Measurements from ENCODE around the gene WSCD2. TPM values are rescaled to one million over a fixed set of nuclear protein-coding genes. Genes with fewer than 3 reads are reported as not detected.

The WSCD2 gene
- polyA plus RNA-seq, 3 donors, result not detected

- H2AFZ ChIP-seq (ENCODE audit: insufficient read depth, low read depth, low read length, poor library complexity, severe bottlenecking), result no peak overlapping the region
- H3K36me3 Mint-ChIP-seq, result no peaks in the 10 kb centered on the region
- no peak overlapping the region for H3K4me2 ChIP-seq (replicated peaks; ENCODE audit: extremely low read depth, low read length, poor library complexity, severe bottlenecking)
- H3K27me3 Mint-ChIP-seq (ENCODE audit: low read depth in 3 of 3), result peaks cover 6 to 13% (median 8%) of the 10 kb centered on the region in 3 donors
- no peaks in the 10 kb centered on the region for H3K4me1 ChIP-seq (ENCODE audit: control insufficient read depth in 1 of 2, insufficient read depth in 2 of 2, low read length in 2 of 2)
- H4K20me1 ChIP-seq (ENCODE audit: insufficient read depth, low read length), result no peaks in the 10 kb centered on the region
- no peak overlapping the region for H3K27ac Mint-ChIP-seq
- H3K9me3 ChIP-seq (replicated peaks in 1 of 2; ENCODE audit: control insufficient read depth in 1 of 2, insufficient read depth in 1 of 2, low read length in 2 of 2), result no peaks in the 10 kb centered on the region
- no peak for DNase-seq
- H3K79me2 ChIP-seq (ENCODE audit: insufficient read depth, low read length), result no peaks in the 10 kb centered on the region
- H3K4me3 Mint-ChIP-seq, result no peak overlapping the region
- WGBS (ENCODE audit: insufficient coverage), result no CpG with 5 or more reads among the region's 8 CpGs
- intact Hi-C loops (cut with micrococcal nuclease), result no loop called here
- no peaks in the 10 kb centered on the region for H3K9me3 Mint-ChIP-seq
- H3K36me3 ChIP-seq (replicated peaks in 1 of 2; ENCODE audit: control insufficient read depth in 1 of 2, insufficient read depth in 2 of 2, low read length in 2 of 2), result no peaks in the 10 kb centered on the region
- no peak overlapping the region for H3K27ac ChIP-seq (ENCODE audit: low read depth in 1 of 2, low read length in 2 of 2)
- TF ChIP-seq CTCF (IDR thresholded peaks at IDR 0.05), result no peak
- H3K4me3 ChIP-seq (replicated peaks in 1 of 3; ENCODE audit: low read depth in 2 of 3, low read length in 3 of 3), result no peak overlapping the region
- no peaks in the 10 kb centered on the region for H3K4me1 Mint-ChIP-seq
- H3K9ac ChIP-seq (ENCODE audit: insufficient read depth, low read length, poor library complexity, severe bottlenecking), result no peak overlapping the region
- no peaks in the 10 kb centered on the region for H3K27me3 ChIP-seq (ENCODE audit: control insufficient read depth in 2 of 2, insufficient read depth in 2 of 2, low read length in 2 of 2)
Measured at GRCh38 chr12:108181095-108181454, 52.0 kb downstream of the WSCD2 start.

GRCh38 chr12:108182096-108182495 is 53.0 kb downstream of the WSCD2 start:
- H3K36me3 ChIP-seq (replicated peaks in 1 of 2; ENCODE audit: control insufficient read depth in 1 of 2, insufficient read depth in 2 of 2, low read length in 2 of 2), result no peaks in the 10 kb centered on the region
- no peak for TF ChIP-seq CTCF (IDR thresholded peaks at IDR 0.05)
- H3K9me3 Mint-ChIP-seq, result no peaks in the 10 kb centered on the region

More at GRCh38 chr12:108182096-108182495, 53.0 kb downstream of the WSCD2 start:
- H3K4me3 ChIP-seq (replicated peaks in 1 of 3; ENCODE audit: low read depth in 2 of 3, low read length in 3 of 3), result no peak overlapping the region
- no peaks in the 10 kb centered on the region for H3K27me3 ChIP-seq (ENCODE audit: control insufficient read depth in 2 of 2, insufficient read depth in 2 of 2, low read length in 2 of 2)
- H3K4me2 ChIP-seq (replicated peaks; ENCODE audit: extremely low read depth, low read length, poor library complexity, severe bottlenecking), result no peak overlapping the region
- intact Hi-C loops (cut with micrococcal nuclease), result no loop called here
- no peak overlapping the region for H3K9ac ChIP-seq (ENCODE audit: insufficient read depth, low read length, poor library complexity, severe bottlenecking)
- H3K4me3 Mint-ChIP-seq, result no peak overlapping the region
- H3K4me1 ChIP-seq (ENCODE audit: control insufficient read depth in 1 of 2, insufficient read depth in 2 of 2, low read length in 2 of 2), result no peaks in the 10 kb centered on the region
- no peak for DNase-seq
- no peaks in the 10 kb centered on the region for H3K36me3 Mint-ChIP-seq
- no peaks in the 10 kb centered on the region for H4K20me1 ChIP-seq (ENCODE audit: insufficient read depth, low read length)
- no peak overlapping the region for H3K27ac Mint-ChIP-seq
- H3K27ac ChIP-seq (ENCODE audit: low read depth in 1 of 2, low read length in 2 of 2), result no peak overlapping the region
- H3K4me1 Mint-ChIP-seq, result no peaks in the 10 kb centered on the region
- H3K27me3 Mint-ChIP-seq (ENCODE audit: low read depth in 3 of 3), result peaks cover 6 to 14% (median 9%) of the 10 kb centered on the region in 3 donors
- H3K9me3 ChIP-seq (replicated peaks in 1 of 2; ENCODE audit: control insufficient read depth in 1 of 2, insufficient read depth in 1 of 2, low read length in 2 of 2), result no peaks in the 10 kb centered on the region
- no peak overlapping the region for H2AFZ ChIP-seq (ENCODE audit: insufficient read depth, low read depth, low read length, poor library complexity, severe bottlenecking)
- 100% methylated on average over 1 of the region's 4 CpGs for WGBS (ENCODE audit: insufficient coverage)
- no peaks in the 10 kb centered on the region for H3K79me2 ChIP-seq (ENCODE audit: insufficient read depth, low read length)
